Epithelial cell of proximal tubule (primary cell): Measurements from ENCODE around the gene CLIC2. TPM values are rescaled to one million over a fixed set of nuclear protein-coding genes. Genes with fewer than 3 reads are reported as not detected.

Source experiments
- DNase-seq: peaks from one replicate; pipeline ENCODE4 v3.0.0-alpha.2; 2011; ENCODE audit warnings: low read depth
- H3K4me3 ChIP-seq: 2 replicates; pipeline ENCODE4 v1.5.1; 2011; ENCODE audit warnings: low read depth, mild to moderate bottlenecking, low read length
- CTCF ChIP-seq: conservative IDR thresholded peaks from 2 replicates; pipeline ENCODE4 v1.5.1; 2012; ENCODE audit warnings: low read depth, mild to moderate bottlenecking, low read length
- total RNA-seq: library from RNA; depleted of rRNA; stranded (reverse); fragments of >200 nt; gene quantifications from 2 replicates; pipeline ENCODE4 v1.2.3, GENCODE V29; 2015

The CLIC2 gene
- total RNA-seq, 1 donor from 2014 or later, result not detected

- TF ChIP-seq CTCF, result no peak
- H3K4me3 ChIP-seq, result no peak overlapping the region
- no peak for DNase-seq
Measured at GRCh38 chrX:155266439-155266838, 68.0 kb downstream of the CLIC2 start.

GRCh38 chrX:155263854-155264628 is 70.4 kb downstream of the CLIC2 start, which contains the start of gene RAB39B:
RAB39B (minus strand) TSS chrX:155264491; CDS start chrX:155264288, 203 bp downstream.
- no peak for DNase-seq
- peak within 1 kb of the TSS; percentile 28 for H3K4me3 ChIP-seq
- TF ChIP-seq CTCF, result no peak

GRCh38 chrX:155262970-155263754 is 71.3 kb downstream of the CLIC2 start:
- no peak overlapping the region for H3K4me3 ChIP-seq
- DNase-seq, result no peak
- no peak for TF ChIP-seq CTCF

GRCh38 chrX:155259752-155260151 is 74.7 kb downstream of the CLIC2 start:
- TF ChIP-seq CTCF, result no peak
- H3K4me3 ChIP-seq, result no peak overlapping the region
- DNase-seq, result no peak

GRCh38 chrX:155251391-155251790 is 83.0 kb downstream of the CLIC2 start:
- DNase-seq, result no peak
- TF ChIP-seq CTCF, result no peak
- H3K4me3 ChIP-seq, result no peak overlapping the region

- no peak for DNase-seq
- no peak for TF ChIP-seq CTCF
- no peak overlapping the region for H3K4me3 ChIP-seq
Measured at GRCh38 chrX:155247497-155247896, 86.9 kb downstream of the CLIC2 start.
